ENCODE measurements around the gene XPC. TPM values are rescaled to one million over a fixed set of nuclear protein-coding genes. Genes with fewer than 3 reads are reported as not detected.

Gene XPC
- total RNA-seq, 1 experiment from 2014 or later: 57.2 TPM

DNA sequence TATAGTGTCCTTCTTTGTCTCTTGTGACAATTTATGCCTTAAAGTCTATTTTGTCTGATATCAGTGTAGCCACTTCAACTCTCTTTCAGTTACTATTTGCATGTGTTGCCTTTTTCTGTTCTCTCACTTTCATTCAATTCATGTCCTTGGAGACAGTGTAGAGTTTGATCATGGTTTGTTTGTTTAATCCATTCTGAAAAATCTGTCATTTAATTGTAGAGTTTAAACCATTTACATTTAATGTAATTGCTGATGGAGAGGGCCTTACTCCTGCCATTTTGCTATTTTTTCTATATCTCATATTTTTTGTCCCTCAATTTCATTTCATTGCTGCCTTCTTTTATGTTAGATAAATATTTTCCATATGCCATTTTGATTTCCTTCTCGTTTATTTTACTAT lies 42.5 kb upstream of the XPC start:
- POLR2A ChIA-PET (ENCODE audit: low non-redundant PET): no interaction called here
- no peaks in the 10 kb centered on the region for H3K4me1 ChIP-seq (ENCODE audit: insufficient read depth, low read length, poor library complexity, severe bottlenecking)
- no peaks in the 10 kb centered on the region for H3K36me3 ChIP-seq (ENCODE audit: insufficient read depth, low read length, poor library complexity, severe bottlenecking)
- TF ChIP-seq EZH2 (IDR thresholded peaks at IDR 0.05; ENCODE audit: borderline replicate concordance, low read depth, low read length, poor library complexity, severe bottlenecking): no peak
- no peak for TF ChIP-seq CTCF (conservative IDR thresholded peaks at IDR 0.05; ENCODE audit: low read depth, low read length)
- H3K4me3 ChIP-seq (ENCODE audit: low read depth, low read length, poor library complexity, severe bottlenecking): no peak overlapping the region
- peaks cover 4% of the 10 kb centered on the region for H3K9me3 ChIP-seq (ENCODE audit: low read depth, low read length, poor library complexity, severe bottlenecking)
- CTCF ChIA-PET: no interaction called here
- intact Hi-C loops (cut with micrococcal nuclease; ENCODE audit: unreplicated experiment): no loop called here
- no peak overlapping the region for H3K27ac ChIP-seq (ENCODE audit: low read depth, low read length, poor library complexity, severe bottlenecking)
- no peaks in the 10 kb centered on the region for H3K27me3 ChIP-seq (replicated peaks; ENCODE audit: insufficient read depth, low read depth, low read length, poor library complexity)
- BruUV-seq (replicated peaks): no TSS peak
- DNase-seq (ENCODE audit: low spot score): no peak

GRCh38 chr3:14218355-14218754 lies 40.0 kb upstream of the XPC start:
- POLR2A ChIA-PET (ENCODE audit: low non-redundant PET): no interaction called here
- H3K4me3 ChIP-seq (ENCODE audit: low read depth, low read length, poor library complexity, severe bottlenecking): no peak overlapping the region
- intact Hi-C loops (cut with micrococcal nuclease; ENCODE audit: unreplicated experiment): no loop called here
- no TSS peak for BruUV-seq (replicated peaks)
- no peak for DNase-seq (ENCODE audit: low spot score)
- peaks cover 4% of the 10 kb centered on the region for H3K9me3 ChIP-seq (ENCODE audit: low read depth, low read length, poor library complexity, severe bottlenecking)
- CTCF ChIA-PET: no interaction called here
- H3K27ac ChIP-seq (ENCODE audit: low read depth, low read length, poor library complexity, severe bottlenecking): no peak overlapping the region
- no peaks in the 10 kb centered on the region for H3K4me1 ChIP-seq (ENCODE audit: insufficient read depth, low read length, poor library complexity, severe bottlenecking)
- H3K27me3 ChIP-seq (replicated peaks; ENCODE audit: insufficient read depth, low read depth, low read length, poor library complexity): no peaks in the 10 kb centered on the region
- no peaks in the 10 kb centered on the region for H3K36me3 ChIP-seq (ENCODE audit: insufficient read depth, low read length, poor library complexity, severe bottlenecking)
- TF ChIP-seq CTCF (conservative IDR thresholded peaks at IDR 0.05; ENCODE audit: low read depth, low read length): no peak

- no peak overlapping the region for H3K27ac ChIP-seq (ENCODE audit: low read depth, low read length, poor library complexity, severe bottlenecking)
- peak; percentile 58 for DNase-seq (ENCODE audit: low spot score)
These were observed 38.1 kb upstream of the XPC start for GRCh38 chr3:14216257-14217048.

More at GRCh38 chr3:14216257-14217048, 38.1 kb upstream of the XPC start:
- Histone ChIP-seq H3K4me3 (ENCODE audit: low read depth, low read length, poor library complexity, severe bottlenecking) (no peak overlapping the region), H3K27me3 (replicated peaks; ENCODE audit: insufficient read depth, low read depth, low read length, poor library complexity) (no peaks in the 10 kb centered on the region), H3K36me3 (ENCODE audit: insufficient read depth, low read length, poor library complexity, severe bottlenecking) (no peaks in the 10 kb centered on the region), H3K9me3 (ENCODE audit: low read depth, low read length, poor library complexity, severe bottlenecking) (peaks cover 4% of the 10 kb centered on the region), H3K4me1 (ENCODE audit: insufficient read depth, low read length, poor library complexity, severe bottlenecking) (no peaks in the 10 kb centered on the region)
- TF ChIP-seq EZH2 (IDR thresholded peaks at IDR 0.05; ENCODE audit: borderline replicate concordance, low read depth, low read length, poor library complexity, severe bottlenecking) (no peak), CTCF (conservative IDR thresholded peaks at IDR 0.05; ENCODE audit: low read depth, low read length) (peak; percentile 61)
- ChIA-PET CTCF (interaction anchor here (0.6 to 1.0 kb wide), 3 partner anchors 13 to 1250 kb away, joined by 3 to 4 read pairs (median 3); no protein-coding TSS in a partner anchor), POLR2A (ENCODE audit: low non-redundant PET) (no interaction called here)
- intact Hi-C loops (cut with micrococcal nuclease; ENCODE audit: unreplicated experiment): no loop called here
- BruUV-seq (replicated peaks): no TSS peak
